Cardiac fibroblast (primary cell): Measurements from ENCODE around the gene SPDYE1.

Experiments used
- DNase-seq, 2 donors: peaks; one replicate each; pipeline versions ENCODE4 v3.0.0 to v3.0.0-alpha.2; 2010; ENCODE audit warnings: low read depth in 2 of 2
- H3K4me3 ChIP-seq, 2 donors: replicated peaks in 1 of 2; 1 replicate in 1 of 2; 2 replicates in 1 of 2; pipeline ENCODE4 v1.5.1; 2011; ENCODE audit warnings: low read depth in 2 of 2, low read length in 2 of 2, mild to moderate bottlenecking in 2 of 2, moderate library complexity in 1 of 2
- TF ChIP-seq, protein P1 (sequence below): IDR thresholded peaks from one replicate; pipeline ENCODE4 v1.5.1; 2011; ENCODE audit warnings: low read depth, mild to moderate bottlenecking, low read length, inconsistent platforms

SPDYE1 gene

DNA sequence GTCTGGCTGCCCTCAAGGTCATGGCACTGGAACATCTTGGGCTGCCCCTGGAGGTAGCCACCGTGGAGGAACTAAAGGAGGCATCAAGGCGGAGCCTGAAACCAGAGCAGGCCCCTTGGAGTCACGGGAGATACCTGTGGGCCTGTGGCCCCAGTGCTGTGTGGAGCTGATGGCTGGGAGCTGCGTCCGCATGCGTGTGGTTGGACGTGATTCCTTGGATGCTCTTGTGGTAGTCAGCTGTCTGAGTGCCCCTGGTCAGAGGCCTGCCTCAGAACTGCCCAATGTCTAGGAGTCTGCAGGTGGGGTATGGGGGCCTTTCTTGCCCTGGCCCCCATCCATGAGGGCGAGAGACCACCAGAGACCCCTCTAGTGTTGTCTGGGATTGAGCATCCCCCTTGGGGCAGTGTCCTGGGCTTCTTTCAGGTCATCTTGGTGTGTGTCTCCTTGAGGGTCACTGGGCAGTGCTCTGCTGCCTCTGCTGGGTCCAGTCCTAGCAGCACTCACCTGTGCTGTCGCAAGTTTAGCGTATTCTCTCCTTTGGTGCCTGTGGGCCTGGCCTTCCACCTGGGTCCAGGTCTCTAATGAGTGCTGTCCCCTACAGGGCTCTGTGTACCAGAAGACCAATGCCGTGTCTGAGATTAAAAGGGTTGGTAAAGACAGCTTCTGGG is 59.6 kb downstream of the SPDYE1 start:
- no peak for DNase-seq
- TF ChIP-seq, protein P1, sequence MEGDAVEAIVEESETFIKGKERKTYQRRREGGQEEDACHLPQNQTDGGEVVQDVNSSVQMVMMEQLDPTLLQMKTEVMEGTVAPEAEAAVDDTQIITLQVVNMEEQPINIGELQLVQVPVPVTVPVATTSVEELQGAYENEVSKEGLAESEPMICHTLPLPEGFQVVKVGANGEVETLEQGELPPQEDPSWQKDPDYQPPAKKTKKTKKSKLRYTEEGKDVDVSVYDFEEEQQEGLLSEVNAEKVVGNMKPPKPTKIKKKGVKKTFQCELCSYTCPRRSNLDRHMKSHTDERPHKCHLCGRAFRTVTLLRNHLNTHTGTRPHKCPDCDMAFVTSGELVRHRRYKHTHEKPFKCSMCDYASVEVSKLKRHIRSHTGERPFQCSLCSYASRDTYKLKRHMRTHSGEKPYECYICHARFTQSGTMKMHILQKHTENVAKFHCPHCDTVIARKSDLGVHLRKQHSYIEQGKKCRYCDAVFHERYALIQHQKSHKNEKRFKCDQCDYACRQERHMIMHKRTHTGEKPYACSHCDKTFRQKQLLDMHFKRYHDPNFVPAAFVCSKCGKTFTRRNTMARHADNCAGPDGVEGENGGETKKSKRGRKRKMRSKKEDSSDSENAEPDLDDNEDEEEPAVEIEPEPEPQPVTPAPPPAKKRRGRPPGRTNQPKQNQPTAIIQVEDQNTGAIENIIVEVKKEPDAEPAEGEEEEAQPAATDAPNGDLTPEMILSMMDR: no peak
- no peak overlapping the region for H3K4me3 ChIP-seq

DNA sequence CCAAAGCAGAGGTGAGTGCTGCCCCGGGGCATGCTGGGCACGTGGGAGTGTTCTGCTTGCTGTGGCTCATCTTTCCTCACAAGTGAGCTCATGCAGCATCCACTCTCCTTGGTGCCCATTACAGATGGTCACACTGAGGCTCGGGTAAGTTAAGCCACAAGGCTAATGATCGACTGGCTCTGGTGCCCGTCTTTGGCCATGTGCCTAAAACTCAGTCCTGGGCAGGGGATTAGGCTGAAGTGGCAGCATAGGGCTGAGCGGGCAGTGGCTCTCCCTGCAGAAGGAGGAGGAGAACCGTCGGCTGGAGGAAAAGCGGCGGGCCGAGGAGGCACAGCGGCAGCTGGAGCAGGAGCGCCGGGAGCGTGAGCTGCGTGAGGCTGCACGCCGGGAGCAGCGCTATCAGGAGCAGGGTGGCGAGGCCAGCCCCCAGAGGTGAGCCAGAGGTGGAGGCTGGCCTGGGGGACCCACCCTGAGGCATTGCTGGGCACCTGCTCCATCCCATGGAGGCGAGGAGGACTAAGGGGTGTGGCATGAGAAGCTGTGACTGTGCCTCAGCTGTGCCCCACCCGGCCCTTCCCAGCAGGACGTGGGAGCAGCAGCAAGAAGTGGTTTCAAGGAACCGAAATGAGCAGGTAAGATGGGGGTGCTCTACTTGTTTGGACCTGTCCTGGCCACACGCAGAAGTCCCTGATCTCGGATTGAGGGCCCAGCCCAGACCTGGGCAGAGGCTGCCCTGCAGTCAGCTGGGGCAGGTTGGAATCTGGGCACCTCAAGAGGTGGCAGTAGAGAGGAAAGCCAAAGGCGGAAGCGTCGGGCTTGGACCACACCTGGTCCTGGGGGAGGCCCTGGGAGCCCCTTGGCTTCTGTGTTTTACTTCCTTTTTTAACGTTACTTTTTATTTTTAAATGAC is 60.4 kb downstream of the SPDYE1 start:
- H3K4me3 ChIP-seq: no peak overlapping the region
- DNase-seq: no peak

DNA sequence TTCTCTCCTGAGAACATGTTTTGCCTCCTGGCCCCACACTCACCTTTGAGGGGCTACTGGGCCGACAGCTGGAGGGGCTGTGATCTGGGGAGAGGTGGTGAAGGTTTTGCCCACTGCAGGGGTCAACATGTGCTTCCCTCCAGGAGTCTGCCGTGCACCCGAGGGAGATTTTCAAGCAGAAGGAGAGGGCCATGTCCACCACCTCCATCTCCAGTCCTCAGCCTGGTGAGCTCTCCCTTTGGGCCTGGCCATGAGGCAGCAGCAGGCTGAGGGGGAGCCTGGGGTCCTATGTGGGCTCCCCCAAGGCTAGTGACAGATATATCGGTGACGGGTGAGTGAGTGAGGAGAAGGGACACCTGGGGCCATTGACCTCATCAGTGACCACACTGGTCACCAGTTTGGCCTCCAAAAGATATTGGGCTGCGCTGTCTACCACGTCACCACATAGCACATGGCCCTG is 61.1 kb downstream of the SPDYE1 start:
- DNase-seq: no peak
- TF ChIP-seq, protein P1: no peak
- no peak overlapping the region for H3K4me3 ChIP-seq

More for the DNA sequence above, 60.4 kb downstream of the SPDYE1 start:
- TF ChIP-seq, protein P1: no peak

DNA sequence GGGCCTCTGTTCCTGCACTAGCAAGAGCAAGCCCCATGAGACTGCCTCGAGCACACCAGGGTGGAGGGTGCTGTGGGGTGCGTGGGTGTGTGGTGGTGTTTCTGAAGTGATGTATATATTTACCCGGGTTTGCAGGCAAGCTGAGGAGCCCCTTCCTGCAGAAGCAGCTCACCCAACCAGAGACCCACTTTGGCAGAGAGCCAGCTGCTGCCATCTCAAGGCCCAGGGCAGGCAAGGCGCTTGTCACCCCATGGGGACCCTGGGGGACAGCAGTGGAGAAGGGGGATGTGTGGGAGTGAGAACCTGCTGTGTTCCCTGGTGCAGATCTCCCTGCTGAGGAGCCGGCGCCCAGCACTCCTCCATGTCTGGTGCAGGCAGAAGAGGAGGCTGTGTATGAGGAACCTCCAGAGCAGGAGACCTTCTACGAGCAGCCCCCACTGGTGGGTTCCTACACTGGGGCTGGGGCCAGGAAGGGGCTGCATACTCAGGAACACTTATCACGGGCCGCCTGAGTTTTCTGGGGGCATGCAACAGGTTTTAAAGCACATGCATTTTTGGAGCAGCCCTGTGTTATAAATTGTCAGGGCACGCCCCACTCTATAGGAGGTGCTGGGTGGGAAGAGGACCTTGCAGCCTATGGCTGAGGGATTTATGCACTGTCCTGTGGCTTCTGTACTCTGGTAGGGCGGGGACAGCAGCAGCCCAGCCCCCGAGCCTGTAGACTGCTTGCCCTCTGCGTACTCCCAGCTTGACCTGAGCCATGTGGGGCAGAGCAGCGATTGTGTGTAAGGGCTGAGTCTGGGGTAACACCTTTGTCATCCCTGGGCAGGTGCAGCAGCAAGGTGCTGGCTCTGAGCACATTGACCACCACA is 61.8 kb downstream of the SPDYE1 start:
- TF ChIP-seq, protein P1: no peak
- H3K4me3 ChIP-seq: no peak overlapping the region
- DNase-seq: no peak
